ENCODE results near the gene RAC3. TPM values are rescaled to one million over a fixed set of nuclear protein-coding genes. Genes with fewer than 3 reads are reported as not detected.

Gene RAC3
- total RNA-seq, 2 donors from 2014 or later, result 41.8 to 93.9 TPM

GRCh38 chr17:82030470-82031302 is 792 bp upstream of the RAC3 start:
- DNase-seq (ENCODE audit: low spot score), result peak; percentile 83
- Histone ChIP-seq H3K27me3 (replicated peaks; ENCODE audit: insufficient read depth) (no peaks in the 10 kb centered on the region), H3K36me3 (no peaks in the 10 kb centered on the region), H3K4me1 (replicated peaks) (peaks cover 15% of the 10 kb centered on the region), H3K9me3 (no peaks in the 10 kb centered on the region), H3K4me3 (peak overlapping the region; percentile 40 to 47), H3K27ac (peak overlapping the region; percentile 87 to 88)
- WGBS, result under 1% methylated on average over 35 of the region's 94 CpGs
- intact Hi-C loops (cut with DNase I), result loop anchor here (2.0 kb wide), 1 partner anchor 124 kb away; no protein-coding TSS in a partner anchor
- TF ChIP-seq POLR2A (IDR thresholded peaks at IDR 0.05) (peak; percentile 11), CTCF (IDR thresholded peaks at IDR 0.05) (peak; percentile 88 to 99 (median 95)), POLR2AphosphoS5 (IDR thresholded peaks at IDR 0.05) (peak; percentile 77)

DNA sequence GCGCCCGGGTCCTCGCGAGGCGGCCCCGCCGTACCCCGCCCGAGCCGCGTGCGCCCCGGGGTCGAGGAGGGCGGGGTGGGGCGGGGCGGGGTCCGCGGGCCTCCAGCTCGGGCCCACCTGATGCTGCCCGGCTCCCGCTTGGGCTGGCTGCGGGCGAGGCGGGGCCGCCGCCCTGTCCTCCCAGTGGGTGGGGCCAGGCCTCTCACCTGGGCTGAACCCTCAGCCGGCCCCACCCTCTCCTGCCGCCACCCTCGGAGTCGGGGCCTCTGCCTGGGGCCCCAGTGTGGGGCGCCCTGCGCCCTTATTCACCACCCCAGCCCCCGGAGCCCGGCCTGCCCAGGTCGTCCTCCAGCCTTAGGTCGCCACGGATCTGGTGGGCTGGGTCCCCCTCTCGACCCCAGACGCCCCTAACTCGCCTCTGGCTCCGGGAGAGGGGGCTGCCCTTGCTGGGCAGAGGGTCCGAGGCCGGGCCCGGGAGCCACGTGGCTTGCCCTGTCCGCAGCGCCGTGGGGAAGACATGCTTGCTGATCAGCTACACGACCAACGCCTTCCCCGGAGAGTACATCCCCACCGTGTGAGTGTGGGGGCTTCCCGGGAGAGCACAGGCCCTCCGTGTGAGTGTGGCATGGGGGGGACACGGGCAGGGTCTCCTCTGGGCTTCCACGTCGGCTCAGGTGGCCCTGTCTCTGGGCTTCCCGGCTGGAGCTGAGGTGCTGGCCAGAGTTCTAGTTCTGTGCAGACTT is 578 bp downstream of the RAC3 start:
- intact Hi-C loops (cut with DNase I), result loop anchor here (2.0 kb wide), 1 partner anchor 123 kb away; no protein-coding TSS in a partner anchor
- peaks cover 23% of the 10 kb centered on the region for H3K4me1 ChIP-seq (replicated peaks)
- TF ChIP-seq POLR2AphosphoS5 (IDR thresholded peaks at IDR 0.05) (peak; percentile 12), POLR2A (IDR thresholded peaks at IDR 0.05) (no peak), CTCF (IDR thresholded peaks at IDR 0.05) (no peak)
- peak; percentile 63 for DNase-seq (ENCODE audit: low spot score)
- H3K4me3 ChIP-seq, result peak overlapping the region; percentile 40 to 47
- H3K9me3 ChIP-seq, result no peaks in the 10 kb centered on the region
- peak overlapping the region; percentile 67 to 87 for H3K27ac ChIP-seq
- no peaks in the 10 kb centered on the region for H3K27me3 ChIP-seq (replicated peaks; ENCODE audit: insufficient read depth)
- H3K36me3 ChIP-seq, result no peaks in the 10 kb centered on the region
- WGBS, result 14% methylated on average over 25 of the region's 59 CpGs

DNA sequence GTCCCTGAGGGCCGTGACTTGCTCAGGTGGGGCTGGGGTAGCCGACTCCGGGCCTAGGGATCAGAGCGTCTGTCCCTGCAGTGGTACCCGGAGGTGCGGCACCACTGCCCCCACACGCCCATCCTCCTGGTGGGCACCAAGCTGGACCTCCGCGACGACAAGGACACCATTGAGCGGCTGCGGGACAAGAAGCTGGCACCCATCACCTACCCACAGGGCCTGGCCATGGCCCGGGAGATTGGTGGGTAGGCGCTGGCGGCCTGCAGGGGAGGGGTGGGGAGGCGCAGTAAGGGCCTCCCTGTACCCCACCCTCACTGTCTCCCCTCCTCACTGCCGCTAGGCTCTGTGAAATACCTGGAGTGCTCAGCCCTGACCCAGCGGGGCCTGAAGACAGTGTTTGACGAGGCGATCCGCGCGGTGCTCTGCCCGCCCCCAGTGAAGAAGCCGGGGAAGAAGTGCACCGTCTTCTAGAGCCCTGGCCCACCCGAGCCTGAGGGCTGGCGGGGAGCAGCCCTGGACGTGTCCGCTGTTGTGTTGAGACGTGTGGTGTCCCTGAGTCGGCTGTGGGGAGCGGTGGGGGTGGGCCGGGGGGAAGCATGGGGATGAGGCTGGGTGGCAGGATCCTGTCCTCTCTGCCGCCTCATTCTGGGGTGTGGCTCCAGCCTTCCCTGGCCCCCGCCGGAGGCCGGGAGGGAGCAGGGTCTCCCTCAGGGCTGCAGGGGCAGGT is 2.0 kb downstream of the RAC3 start:
- no peak overlapping the region for H3K4me3 ChIP-seq
- TF ChIP-seq CTCF (IDR thresholded peaks at IDR 0.05) (no peak), POLR2A (IDR thresholded peaks at IDR 0.05) (no peak)
- WGBS, result 87% methylated on average over 38 of the region's 38 CpGs
- peaks cover 23% of the 10 kb centered on the region for H3K4me1 ChIP-seq (replicated peaks)
- no peaks in the 10 kb centered on the region for H3K36me3 ChIP-seq
- no peak for DNase-seq (ENCODE audit: low spot score)
- H3K9me3 ChIP-seq, result no peaks in the 10 kb centered on the region
- peak overlapping the region in 1 of 2 donors; percentile 10 for H3K27ac ChIP-seq
- intact Hi-C loops (cut with DNase I), result no loop called here
- no peaks in the 10 kb centered on the region for H3K27me3 ChIP-seq (replicated peaks; ENCODE audit: insufficient read depth)

GRCh38 chr17:82034371-82035011 is 3.0 kb downstream of the RAC3 start:
- Histone ChIP-seq H3K4me1 (replicated peaks) (peaks cover 23% of the 10 kb centered on the region), H3K9me3 (no peaks in the 10 kb centered on the region), H3K27me3 (replicated peaks; ENCODE audit: insufficient read depth) (no peaks in the 10 kb centered on the region), H3K27ac (peak overlapping the region; percentile 10 to 96), H3K36me3 (no peaks in the 10 kb centered on the region), H3K4me3 (no peak overlapping the region)
- 82% methylated on average over 20 of the region's 23 CpGs for WGBS
- TF ChIP-seq POLR2AphosphoS5 (IDR thresholded peaks at IDR 0.05) (no peak), POLR2A (IDR thresholded peaks at IDR 0.05) (no peak), CTCF (IDR thresholded peaks at IDR 0.05) (no peak)
- DNase-seq (ENCODE audit: low spot score), result no peak
- intact Hi-C loops (cut with DNase I), result loop anchor here (5.0 kb wide), 1 partner anchor 63 kb away; the partner anchor contains the start of gene FASN
